BJ (cell line): ENCODE measurements around the gene FGF1. TPM values are rescaled to one million over a fixed set of nuclear protein-coding genes. Genes with fewer than 3 reads are reported as not detected.

ENCODE experiments used
- CTCF ChIA-PET: fragments of 350-600 bp; formaldehyde crosslinking; extraction: SDS; loops from one replicate; lab custom pipeline; 2021; ENCODE audit warnings: antibody characterized with exemption, inconsistent platforms; lab: Yijun Ruan, JAX
- POLR2A ChIA-PET: fragments of 300-600 bp; sonication (Branson Sonifier 250); formaldehyde crosslinking; extraction: SDS; loops from one replicate; lab custom pipeline; 2021; ENCODE audit warnings: antibody characterized with exemption; lab: Charles Lee
- DNase-seq: peaks from one replicate; pipeline ENCODE4 v3.0.0-alpha.2; 2011; ENCODE audit warnings: low read depth
- H3K27me3 ChIP-seq: 2 replicates; pipeline ENCODE4 v1.6.0; 2011; ENCODE audit warnings: low read length; ENCODE audit not compliant: control insufficient read depth, insufficient read depth
- H3K36me3 ChIP-seq: 2 replicates; pipeline ENCODE4 v1.5.1; 2011; ENCODE audit warnings: low read length; ENCODE audit not compliant: control insufficient read depth, insufficient read depth
- H3K4me3 ChIP-seq: 2 replicates; pipeline ENCODE4 v1.5.1; 2011; ENCODE audit warnings: low read depth, mild to moderate bottlenecking, control low read depth, low read length
- polyA plus RNA-seq: library from polyadenylated mRNA; depleted of rRNA; stranded (reverse); fragments of >200 nt; gene quantifications from 2 replicates; pipeline ENCODE4 v1.2.3, GENCODE V29; 2011
- TF ChIP-seq, protein P1 (sequence below): IDR thresholded peaks from 2 replicates; pipeline ENCODE4 v1.5.1; 2011; ENCODE audit warnings: low read depth, mild to moderate bottlenecking, control low read depth, inconsistent platforms, low read length, moderate library complexity; ENCODE audit not compliant: insufficient read depth

The FGF1 gene
- polyA plus RNA-seq, 1 experiment = 14.8 TPM

DNA sequence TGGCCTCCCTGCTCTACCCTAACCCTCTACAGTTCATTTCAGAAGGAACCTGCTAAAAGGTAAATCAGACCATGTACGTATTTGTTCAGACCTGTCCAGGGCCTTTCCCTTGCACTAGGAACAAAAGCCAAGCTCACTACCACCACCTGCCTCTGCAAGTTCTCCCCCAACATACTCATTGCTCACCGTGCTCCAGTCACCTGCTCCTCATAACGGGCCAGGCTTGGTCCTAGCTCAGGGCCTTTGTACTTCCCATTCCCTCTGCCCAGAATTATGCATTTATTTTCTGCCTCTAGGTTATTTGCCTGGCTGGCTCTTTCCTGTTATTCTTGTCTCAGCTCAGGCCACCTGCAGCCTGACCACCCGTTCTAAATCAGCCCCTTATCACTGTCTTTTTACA is 4.8 kb upstream of the FGF1 start:
- no peak overlapping the region for H3K4me3 ChIP-seq
- ChIA-PET POLR2A (no interaction called here), CTCF (interaction anchor here (3.3 to 17.3 kb wide), 2 partner anchors 8 to 35 kb away, joined by 11 to 385 read pairs; no protein-coding TSS in a partner anchor)
- peaks cover 2% of the 10 kb centered on the region; the same call in 1 of the 2 replicates for H3K27me3 ChIP-seq
- H3K36me3 ChIP-seq = no peaks in the 10 kb centered on the region
- TF ChIP-seq, protein P1, sequence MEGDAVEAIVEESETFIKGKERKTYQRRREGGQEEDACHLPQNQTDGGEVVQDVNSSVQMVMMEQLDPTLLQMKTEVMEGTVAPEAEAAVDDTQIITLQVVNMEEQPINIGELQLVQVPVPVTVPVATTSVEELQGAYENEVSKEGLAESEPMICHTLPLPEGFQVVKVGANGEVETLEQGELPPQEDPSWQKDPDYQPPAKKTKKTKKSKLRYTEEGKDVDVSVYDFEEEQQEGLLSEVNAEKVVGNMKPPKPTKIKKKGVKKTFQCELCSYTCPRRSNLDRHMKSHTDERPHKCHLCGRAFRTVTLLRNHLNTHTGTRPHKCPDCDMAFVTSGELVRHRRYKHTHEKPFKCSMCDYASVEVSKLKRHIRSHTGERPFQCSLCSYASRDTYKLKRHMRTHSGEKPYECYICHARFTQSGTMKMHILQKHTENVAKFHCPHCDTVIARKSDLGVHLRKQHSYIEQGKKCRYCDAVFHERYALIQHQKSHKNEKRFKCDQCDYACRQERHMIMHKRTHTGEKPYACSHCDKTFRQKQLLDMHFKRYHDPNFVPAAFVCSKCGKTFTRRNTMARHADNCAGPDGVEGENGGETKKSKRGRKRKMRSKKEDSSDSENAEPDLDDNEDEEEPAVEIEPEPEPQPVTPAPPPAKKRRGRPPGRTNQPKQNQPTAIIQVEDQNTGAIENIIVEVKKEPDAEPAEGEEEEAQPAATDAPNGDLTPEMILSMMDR = no peak
- DNase-seq = no peak

DNA sequence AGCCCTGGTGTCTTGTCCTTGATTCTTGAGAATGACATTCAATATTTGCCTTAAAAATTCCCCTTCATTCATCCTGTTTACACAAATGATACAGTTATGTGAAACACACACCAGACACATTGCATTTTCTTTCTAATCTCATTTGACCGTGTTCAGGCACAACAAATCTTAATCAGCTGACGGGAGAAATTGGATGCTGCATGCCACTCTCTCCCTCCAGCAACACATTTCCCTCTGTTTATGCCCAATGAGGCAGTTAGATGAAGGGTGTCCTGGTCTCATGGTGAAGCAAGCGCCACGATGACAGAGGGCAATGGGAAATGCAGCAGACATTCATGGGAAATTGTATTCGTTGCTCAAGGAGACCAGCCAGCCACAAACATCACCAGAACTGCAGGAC is 3.2 kb upstream of the FGF1 start:
- Histone ChIP-seq H3K36me3 (no peaks in the 10 kb centered on the region), H3K27me3 (peaks cover 2% of the 10 kb centered on the region; the same call in 1 of the 2 replicates), H3K4me3 (no peak overlapping the region)
- TF ChIP-seq, protein P1 = no peak
- ChIA-PET CTCF (interaction anchor here (1.3 to 3.3 kb wide), 3 partner anchors 10 to 33 kb away, joined by 5 to 11 read pairs (median 6); no protein-coding TSS in a partner anchor), POLR2A (no interaction called here)
- DNase-seq = no peak

DNA sequence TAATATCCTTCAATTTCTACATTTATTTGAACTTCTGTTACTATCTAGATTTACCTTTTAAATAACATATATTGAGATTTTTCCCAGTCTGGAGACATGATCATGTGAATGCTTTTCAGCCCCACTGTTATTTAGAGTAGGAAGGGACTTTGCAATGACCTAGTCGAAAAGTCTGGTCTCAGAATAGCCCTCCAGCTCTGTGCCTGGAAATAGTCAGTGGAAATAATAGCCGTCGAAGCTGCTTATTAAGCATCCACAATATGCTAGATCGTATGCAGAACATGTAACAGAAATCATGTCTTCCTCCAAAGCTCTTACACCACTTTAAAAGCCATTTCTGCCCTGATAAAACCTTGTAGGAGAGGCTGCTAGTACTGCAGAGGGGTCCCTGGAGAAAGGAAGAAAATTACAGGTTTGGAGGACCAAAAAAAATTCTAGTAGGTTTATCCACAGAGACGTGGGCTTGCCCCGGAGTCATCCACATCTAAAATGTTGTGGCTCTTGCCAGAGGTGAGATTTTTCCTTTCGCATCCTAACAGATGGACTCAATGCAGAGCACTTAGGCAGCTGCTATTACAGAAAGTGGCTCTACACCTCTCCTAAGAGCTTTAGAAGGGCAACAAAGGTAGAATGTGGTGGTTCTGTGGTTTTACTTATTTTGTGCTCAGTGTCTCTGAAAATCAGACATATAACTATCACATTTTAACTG is 2.5 kb upstream of the FGF1 start:
- TF ChIP-seq, protein P1 = no peak
- POLR2A ChIA-PET = interaction anchor here (0.6 kb wide), 1 partner anchor 40 kb away, joined by 12 read pairs; no protein-coding TSS in a partner anchor
- H3K36me3 ChIP-seq = no peaks in the 10 kb centered on the region
- H3K27me3 ChIP-seq = peaks cover 2% of the 10 kb centered on the region; the same call in 1 of the 2 replicates
- CTCF ChIA-PET = interaction anchor here (1.3 to 3.3 kb wide), 3 partner anchors 10 to 33 kb away, joined by 5 to 11 read pairs (median 6); no protein-coding TSS in a partner anchor
- no peak for DNase-seq
- no peak overlapping the region for H3K4me3 ChIP-seq

DNA sequence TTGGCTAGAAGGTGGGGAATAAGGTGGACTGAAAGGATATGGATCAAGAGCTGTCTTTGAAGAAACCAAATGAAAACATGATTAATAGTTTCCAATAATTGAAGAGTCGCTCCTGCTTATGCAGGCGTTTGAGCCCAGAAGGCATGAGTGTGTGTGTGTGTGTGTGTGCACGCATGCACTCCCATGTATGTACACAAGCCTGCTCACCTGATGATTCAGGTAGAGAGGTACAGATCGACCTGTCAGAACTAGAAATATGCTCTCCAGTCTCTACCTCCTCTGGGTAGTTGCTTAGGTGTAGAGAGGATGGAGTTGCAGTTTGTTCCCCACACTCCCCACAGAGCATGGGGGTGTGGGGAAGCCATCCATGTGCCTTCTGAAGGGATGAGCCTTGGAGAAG is 1.1 kb upstream of the FGF1 start:
- TF ChIP-seq, protein P1 = no peak
- ChIA-PET CTCF (interaction anchor here (1.1 to 4.3 kb wide), 6 partner anchors 9 to 76 kb away, joined by 3 to 15 read pairs (median 9); no protein-coding TSS in a partner anchor), POLR2A (no interaction called here)
- no peak for DNase-seq
- peaks cover 2% of the 10 kb centered on the region; the same call in 1 of the 2 replicates for H3K27me3 ChIP-seq
- no peaks in the 10 kb centered on the region for H3K36me3 ChIP-seq
- H3K4me3 ChIP-seq = no peak overlapping the region

DNA sequence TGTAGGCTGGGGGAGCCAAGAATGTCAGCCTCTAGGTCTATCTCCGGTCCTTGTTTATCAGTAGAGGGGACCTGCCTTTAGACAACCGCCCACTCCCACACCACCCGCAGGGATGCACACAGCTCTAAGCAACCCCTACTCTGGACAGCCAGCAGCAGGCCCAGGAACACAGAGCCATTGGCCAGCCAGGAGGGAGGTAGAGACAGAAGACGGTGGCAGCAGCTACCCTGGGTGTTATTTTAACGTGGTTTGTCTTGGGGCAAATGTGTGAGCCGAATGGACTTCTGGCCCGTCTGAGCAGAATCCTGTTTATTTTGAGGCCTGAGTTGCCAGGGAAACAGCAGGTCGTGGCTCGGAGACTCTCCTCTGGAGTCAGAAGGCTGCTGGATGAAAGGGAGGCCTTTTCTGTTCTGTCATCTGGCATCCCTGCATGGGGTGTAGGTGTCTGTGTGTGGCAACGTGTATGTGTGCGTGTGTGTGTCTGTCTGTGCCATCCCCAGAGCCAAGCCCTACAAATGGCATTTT is 382 bp upstream of the FGF1 start:
- ChIA-PET POLR2A (no interaction called here), CTCF (interaction anchor here (0.6 to 4.3 kb wide), 8 partner anchors 10 to 93 kb away, joined by 3 to 15 read pairs (median 4); no protein-coding TSS in a partner anchor)
- TF ChIP-seq, protein P1 = no peak
- Histone ChIP-seq H3K4me3 (no peak overlapping the region), H3K27me3 (peaks cover 2% of the 10 kb centered on the region; the same call in 1 of the 2 replicates), H3K36me3 (no peaks in the 10 kb centered on the region)
- no peak for DNase-seq
